ENCODE measurements around the gene NT5DC3.

The NT5DC3 gene

GRCh38 chr12:103780992-103781391 lies 60.0 kb downstream of the NT5DC3 start:
- no peak overlapping the region for H3K9ac ChIP-seq (ENCODE audit: low read length)
- H3K9me2 ChIP-seq (replicated peaks; ENCODE audit: insufficient read depth, low read length) = no peaks in the 10 kb centered on the region
- no peaks in the 10 kb centered on the region for H3F3A ChIP-seq (ENCODE audit: insufficient read depth, low read length)
- no peak overlapping the region for H3K4me3 ChIP-seq (ENCODE audit: low read length)
- H3K79me2 ChIP-seq (ENCODE audit: low read length) = no peaks in the 10 kb centered on the region
- H3K27me3 ChIP-seq (replicated peaks; ENCODE audit: insufficient read depth, low read length) = no peaks in the 10 kb centered on the region
- H3K4me2 ChIP-seq (ENCODE audit: low read depth, low read length) = no peak overlapping the region
- H3K4me1 ChIP-seq (ENCODE audit: low read length) = no peaks in the 10 kb centered on the region
- H3K36me3 ChIP-seq (replicated peaks; ENCODE audit: insufficient read depth, low read length) = no peaks in the 10 kb centered on the region; the same call in 1 of the 2 replicates
- H2AFZ ChIP-seq (ENCODE audit: low read length) = no peak overlapping the region
- no peaks in the 10 kb centered on the region for H3K9me3 ChIP-seq (replicated peaks; ENCODE audit: insufficient read depth, low read length)
- no peaks in the 10 kb centered on the region for H4K20me1 ChIP-seq (ENCODE audit: insufficient read depth, low read length)
- no peak overlapping the region for H3K27ac ChIP-seq (ENCODE audit: low read length)
- no peak for DNase-seq
- TF ChIP-seq CTCF (IDR thresholded peaks at IDR 0.05; ENCODE audit: low read length) (no peak), EZH2phosphoT487 (IDR thresholded peaks at IDR 0.05; ENCODE audit: low read length) (no peak), EZH2 (optimal IDR thresholded peaks at IDR 0.05; ENCODE audit: low read depth, low read length) (no peak)

GRCh38 chr12:103780093-103780440 lies 61.0 kb downstream of the NT5DC3 start:
- Histone ChIP-seq H2AFZ (ENCODE audit: low read length) (no peak overlapping the region), H3K27ac (ENCODE audit: low read length) (no peak overlapping the region), H3K4me1 (ENCODE audit: low read length) (no peaks in the 10 kb centered on the region), H3K9me2 (replicated peaks; ENCODE audit: insufficient read depth, low read length) (no peaks in the 10 kb centered on the region), H3K9ac (ENCODE audit: low read length) (no peak overlapping the region), H3K27me3 (replicated peaks; ENCODE audit: insufficient read depth, low read length) (no peaks in the 10 kb centered on the region), H4K20me1 (ENCODE audit: insufficient read depth, low read length) (no peaks in the 10 kb centered on the region), H3K4me2 (ENCODE audit: low read depth, low read length) (no peak overlapping the region), H3K9me3 (replicated peaks; ENCODE audit: insufficient read depth, low read length) (no peaks in the 10 kb centered on the region), H3F3A (ENCODE audit: insufficient read depth, low read length) (no peaks in the 10 kb centered on the region), H3K4me3 (ENCODE audit: low read length) (no peak overlapping the region), H3K79me2 (ENCODE audit: low read length) (no peaks in the 10 kb centered on the region), H3K36me3 (replicated peaks; ENCODE audit: insufficient read depth, low read length) (no peaks in the 10 kb centered on the region; the same call in none of the 2 replicates)
- no peak for TF ChIP-seq EZH2 (optimal IDR thresholded peaks at IDR 0.05; ENCODE audit: low read depth, low read length)
- no peak for TF ChIP-seq EZH2phosphoT487 (IDR thresholded peaks at IDR 0.05; ENCODE audit: low read length)
- no peak for TF ChIP-seq CTCF (IDR thresholded peaks at IDR 0.05; ENCODE audit: low read length)
- no peak for DNase-seq

GRCh38 chr12:103779410-103780092 lies 61.5 kb downstream of the NT5DC3 start:
- H4K20me1 ChIP-seq (ENCODE audit: insufficient read depth, low read length) = no peaks in the 10 kb centered on the region
- TF ChIP-seq CTCF (IDR thresholded peaks at IDR 0.05; ENCODE audit: low read length) (no peak), EZH2phosphoT487 (IDR thresholded peaks at IDR 0.05; ENCODE audit: low read length) (no peak), EZH2 (optimal IDR thresholded peaks at IDR 0.05; ENCODE audit: low read depth, low read length) (no peak)

More at GRCh38 chr12:103779410-103780092, 61.5 kb downstream of the NT5DC3 start:
- Histone ChIP-seq H3F3A (ENCODE audit: insufficient read depth, low read length) (no peaks in the 10 kb centered on the region), H3K4me2 (ENCODE audit: low read depth, low read length) (no peak overlapping the region), H3K27me3 (replicated peaks; ENCODE audit: insufficient read depth, low read length) (no peaks in the 10 kb centered on the region), H3K79me2 (ENCODE audit: low read length) (no peaks in the 10 kb centered on the region), H3K4me1 (ENCODE audit: low read length) (no peaks in the 10 kb centered on the region), H3K4me3 (ENCODE audit: low read length) (no peak overlapping the region), H3K9me3 (replicated peaks; ENCODE audit: insufficient read depth, low read length) (no peaks in the 10 kb centered on the region), H3K27ac (ENCODE audit: low read length) (no peak overlapping the region), H3K9me2 (replicated peaks; ENCODE audit: insufficient read depth, low read length) (no peaks in the 10 kb centered on the region), H3K36me3 (replicated peaks; ENCODE audit: insufficient read depth, low read length) (no peaks in the 10 kb centered on the region; the same call in none of the 2 replicates), H3K9ac (ENCODE audit: low read length) (no peak overlapping the region), H2AFZ (ENCODE audit: low read length) (no peak overlapping the region)
- no peak for DNase-seq

Measured in MM.1S (cell line).